GDM1 (cell line): ENCODE data around the gene SLC17A9.

Experiments
- DNase-seq: peaks from one replicate; lab custom pipeline; 2025; lab: John Stamatoyannopoulos, UW

SLC17A9 gene

DNA sequence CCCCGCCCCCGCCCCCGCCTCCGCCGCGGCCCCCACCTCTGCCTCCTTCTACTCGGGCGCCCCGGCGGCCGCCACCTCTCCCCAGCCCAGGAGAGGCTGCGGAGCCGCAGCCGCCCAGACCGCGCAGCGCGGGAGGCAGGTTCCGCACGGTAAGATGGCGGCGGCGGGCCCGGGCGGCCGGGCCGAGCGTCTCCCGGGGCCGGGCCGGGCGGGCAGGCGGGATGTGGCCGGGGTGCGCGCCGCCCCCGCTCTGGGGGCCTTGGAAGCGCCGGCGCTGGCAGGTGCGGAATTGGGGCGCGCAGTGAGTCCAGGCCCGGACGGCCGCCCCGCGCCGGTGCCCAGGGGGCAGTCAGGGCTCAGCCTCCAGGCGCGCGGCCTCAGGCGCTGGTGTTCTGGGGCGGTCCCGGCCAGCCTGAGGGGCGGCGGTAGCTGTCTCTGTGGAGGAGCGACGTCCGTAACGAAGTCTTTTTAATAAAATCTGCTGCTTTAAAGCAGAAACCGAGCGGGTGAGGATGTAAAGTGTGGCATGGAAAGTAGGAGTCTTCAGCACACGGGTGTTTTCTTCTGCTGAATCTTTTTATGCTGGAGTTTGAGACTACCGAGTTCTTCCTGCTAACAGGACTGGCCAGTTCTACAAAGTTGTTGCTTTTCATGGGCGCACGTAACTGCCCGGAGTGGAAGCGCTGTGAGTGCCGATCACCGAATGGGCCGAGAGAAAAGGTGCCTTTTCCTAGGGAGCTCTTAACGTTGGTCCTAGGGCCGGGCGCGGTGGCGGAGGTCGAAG, 14.2 kb upstream of the SLC17A9 start, which contains the start of gene GID8:
Gene GID8, plus strand, starts transcription at position 43 of the 784 bp plus-strand sequence. CDS start 3,356 bp downstream, outside the sequence.
- no peak for DNase-seq

GRCh38 chr20:62940875-62941274, 11.6 kb upstream of the SLC17A9 start:
- no peak for DNase-seq

DNA sequence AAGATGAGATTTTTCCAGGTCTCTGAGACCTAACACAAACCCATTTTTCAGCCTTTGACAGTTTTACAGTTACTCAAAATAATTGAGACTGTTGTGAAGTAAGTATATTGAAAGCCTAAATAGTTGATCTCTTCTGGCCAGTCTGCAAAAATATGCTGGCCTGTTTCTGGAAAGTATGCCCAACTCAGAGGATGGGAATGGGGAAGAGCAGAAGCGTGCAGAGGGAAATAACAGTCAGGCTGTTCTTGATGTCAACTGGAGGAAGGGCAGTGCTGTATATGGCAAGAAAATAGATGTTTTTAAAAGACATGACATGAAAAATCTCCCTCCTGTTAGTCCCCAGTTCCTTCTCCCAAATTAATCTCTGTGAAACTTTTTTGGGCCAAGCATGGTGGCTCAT, 10.7 kb upstream of the SLC17A9 start:
- DNase-seq, result no peak

- DNase-seq, result no peak
These were observed 10.1 kb upstream of the SLC17A9 start for GRCh38 chr20:62942456-62942855.

DNA sequence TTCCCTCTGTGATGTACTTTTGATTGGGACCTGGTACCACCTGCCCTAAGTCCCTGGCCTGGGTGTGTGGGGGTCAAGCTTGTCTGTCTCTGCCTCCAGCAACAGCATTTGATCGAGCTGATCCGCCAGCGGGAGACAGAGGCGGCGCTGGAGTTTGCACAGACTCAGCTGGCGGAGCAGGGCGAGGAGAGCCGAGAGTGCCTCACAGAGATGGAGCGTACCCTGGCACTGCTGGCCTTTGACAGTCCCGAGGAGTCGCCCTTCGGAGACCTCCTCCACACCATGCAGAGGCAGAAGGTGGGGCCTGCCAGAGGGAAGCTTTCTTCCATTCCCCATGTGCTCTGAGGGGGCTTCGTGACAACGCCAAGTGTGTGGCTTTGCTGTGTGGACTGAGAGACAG, 9.1 kb upstream of the SLC17A9 start:
- no peak for DNase-seq

DNA sequence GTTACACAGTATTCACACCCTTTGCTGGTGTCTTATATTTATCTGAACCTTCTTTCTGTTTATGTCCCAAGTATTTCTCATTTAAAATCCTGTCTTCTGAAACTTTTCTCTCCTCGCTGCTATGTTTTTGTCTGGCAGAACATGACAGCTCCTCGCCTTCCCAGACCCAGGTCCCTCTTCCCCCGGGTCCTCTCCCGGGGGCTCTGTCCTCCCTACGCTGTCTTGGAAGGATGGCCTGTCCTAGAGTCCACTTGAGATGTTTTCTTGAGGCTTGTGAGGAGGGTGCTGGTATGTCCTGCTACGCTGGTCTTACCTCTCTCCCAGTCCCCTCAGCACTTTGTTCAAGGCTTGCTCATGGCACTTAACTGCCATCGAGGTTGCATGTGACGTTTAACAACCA, 8.3 kb upstream of the SLC17A9 start:
- DNase-seq, result no peak

GRCh38 chr20:62944746-62945145, 7.8 kb upstream of the SLC17A9 start:
- no peak for DNase-seq

GRCh38 chr20:62945771-62946339, 6.7 kb upstream of the SLC17A9 start:
- DNase-seq, result no peak

DNA sequence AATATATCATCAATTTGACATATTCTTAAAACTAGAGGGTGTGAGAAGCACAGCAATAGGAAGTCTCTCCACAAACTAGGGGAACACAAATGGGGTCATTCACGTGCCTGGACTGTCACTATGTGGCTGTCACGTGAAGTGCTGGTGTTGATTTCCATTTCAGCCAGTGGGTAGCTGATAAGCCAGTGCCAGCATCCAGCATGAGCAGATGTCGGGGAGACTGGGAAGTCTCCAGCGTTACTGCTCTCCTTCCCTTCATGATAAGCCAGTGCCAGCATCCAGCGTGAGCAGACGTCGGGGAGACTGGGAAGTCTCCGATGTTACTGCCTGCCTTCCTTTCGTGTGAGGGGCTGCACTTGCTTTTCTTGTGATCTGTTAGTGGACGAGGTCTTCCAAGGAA, 5.6 kb upstream of the SLC17A9 start:
- no peak for DNase-seq

GRCh38 chr20:62947532-62948300, 4.8 kb upstream of the SLC17A9 start:
- DNase-seq, result no peak

GRCh38 chr20:62949153-62949821, 3.2 kb upstream of the SLC17A9 start:
- no peak for DNase-seq

- DNase-seq, result no peak
These were observed 2.5 kb upstream of the SLC17A9 start for GRCh38 chr20:62949962-62950361.

- DNase-seq, result no peak
These were observed 1.8 kb upstream of the SLC17A9 start for GRCh38 chr20:62950741-62951140.

GRCh38 chr20:62951143-62951895, 1.2 kb upstream of the SLC17A9 start:
- DNase-seq, result no peak

DNA sequence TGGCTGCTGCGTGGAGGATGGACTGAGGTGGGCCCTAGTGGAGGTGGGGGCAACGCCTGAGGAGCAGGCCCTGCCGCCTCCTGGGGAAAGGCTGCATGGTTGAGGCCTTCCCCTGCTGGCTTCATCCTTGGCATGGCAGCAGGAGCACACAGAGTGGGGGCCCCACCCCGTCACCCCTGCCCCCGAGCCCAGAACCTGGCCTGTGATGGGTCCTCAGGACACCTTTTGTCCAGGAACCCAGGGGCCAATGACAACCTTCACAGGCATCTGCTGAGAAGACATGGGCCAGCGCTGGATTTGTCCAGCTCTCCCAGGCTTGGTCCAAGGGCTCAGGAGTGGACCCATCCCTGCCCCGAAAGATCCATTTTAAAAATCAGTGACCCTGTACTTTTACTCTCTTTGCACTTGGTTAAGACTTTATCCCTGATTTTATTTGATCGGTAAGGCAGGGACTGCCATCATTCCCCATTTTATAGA, 575 bp upstream of the SLC17A9 start:
- no peak for DNase-seq

DNA sequence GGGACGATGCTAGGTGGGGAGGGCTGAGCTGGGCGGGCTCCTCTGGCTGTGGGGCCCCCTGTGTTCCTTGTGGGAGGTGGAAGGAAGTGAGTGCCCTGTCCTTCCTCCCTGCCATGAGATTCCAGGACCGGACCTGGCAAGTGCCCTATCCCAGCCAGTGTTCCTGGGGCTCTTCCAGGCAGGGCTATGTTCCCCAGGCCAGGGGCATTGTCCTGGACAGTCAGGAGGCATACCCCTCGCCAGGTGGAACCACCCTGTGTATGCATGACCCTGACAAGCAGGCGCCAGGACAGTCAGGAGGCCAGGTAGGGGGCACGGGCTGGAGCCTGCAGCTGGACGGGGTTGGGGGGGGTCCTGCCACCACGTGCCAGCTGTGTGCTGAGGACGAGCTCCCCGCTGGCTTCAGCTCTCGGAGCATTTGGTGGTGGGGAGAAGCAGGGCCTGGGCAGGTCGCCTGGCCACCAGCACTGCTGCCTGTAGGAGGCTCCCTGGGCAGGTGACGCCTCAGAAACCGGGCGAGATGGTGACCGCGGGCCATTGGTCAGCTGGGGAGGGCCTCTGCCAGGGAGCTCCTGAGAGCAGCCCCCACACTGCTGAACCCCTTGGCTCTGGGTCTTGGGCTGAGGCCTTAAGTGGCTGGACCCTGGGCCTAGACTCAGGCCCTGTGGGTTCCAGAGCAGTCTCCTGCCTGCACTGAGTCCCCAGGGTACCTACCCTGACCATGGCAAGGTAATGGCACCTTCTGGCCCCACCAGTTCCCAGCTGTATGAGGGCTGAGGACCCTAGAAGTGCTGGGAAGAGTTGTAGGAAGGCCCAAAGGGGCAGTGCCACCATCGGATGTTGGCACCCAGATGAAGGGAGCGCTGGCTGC, 694 bp downstream of the SLC17A9 start:
- DNase-seq, result no peak

DNA sequence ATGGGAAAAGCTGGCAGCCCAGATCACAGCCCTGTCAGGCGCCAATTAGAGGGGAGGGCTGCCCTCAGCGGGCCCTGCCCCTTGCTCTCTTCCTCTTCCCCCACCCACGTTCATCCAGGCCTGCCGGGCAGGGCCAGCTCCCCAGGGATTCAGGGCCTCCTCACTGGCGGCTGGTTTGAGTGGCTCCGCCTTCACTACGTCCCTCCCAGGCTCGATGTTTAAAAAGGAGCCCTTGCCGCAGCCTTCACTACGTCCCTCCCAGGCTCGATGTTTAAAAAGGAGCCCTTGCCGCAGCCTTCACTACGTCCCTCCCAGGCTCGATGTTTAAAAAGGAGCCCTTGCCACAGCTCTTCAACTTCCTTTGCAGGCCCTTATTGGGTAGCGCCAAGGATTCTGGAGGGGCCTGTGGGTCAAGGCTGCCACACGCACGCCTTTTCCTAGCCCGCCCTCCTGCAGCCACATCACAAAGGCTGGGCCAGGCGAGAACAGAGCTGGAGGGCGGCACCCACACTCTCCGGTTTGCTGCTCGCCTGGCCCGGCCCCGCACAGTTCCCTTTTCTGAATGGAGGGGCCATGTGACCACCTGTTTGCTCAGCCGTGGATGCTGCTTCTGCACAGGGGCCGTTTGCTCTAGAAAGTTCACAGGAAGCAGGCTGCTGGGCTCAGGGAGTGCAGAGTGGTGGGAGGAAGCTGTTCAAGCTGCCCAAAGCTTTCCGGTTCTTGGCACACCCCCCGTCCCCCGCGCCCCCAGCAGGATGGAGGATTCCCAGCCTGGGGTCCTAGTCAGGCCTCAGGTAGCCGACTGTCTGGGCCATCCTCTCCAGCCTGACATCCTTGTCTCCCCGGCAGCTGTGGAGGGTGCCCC, 1.6 kb downstream of the SLC17A9 start:
- peak; percentile 96 for DNase-seq

- DNase-seq, result no peak
These were observed 3.2 kb downstream of the SLC17A9 start for GRCh38 chr20:62955519-62956386.
